Measurements from ENCODE around the gene KPNA5.
"Not testable (repeated sequence)": the region's sequence is repeated elsewhere in the genome, so short reads cannot be mapped to it uniquely, and the experiment has no call there.

KPNA5 gene

GRCh38 chr6:116714296-116714695, 33.3 kb downstream of the KPNA5 start:
- DNase-seq (ENCODE audit: insufficient read length), result no peak
- no peak for TF ChIP-seq TAF1 (IDR thresholded peaks at IDR 0.05; ENCODE audit: borderline replicate concordance, low read depth, low read length)
- no peak for TF ChIP-seq POLR2A (IDR thresholded peaks at IDR 0.05; ENCODE audit: low read depth, low read length)
- TF ChIP-seq POLR2AphosphoS5 (IDR thresholded peaks at IDR 0.05; ENCODE audit: low read depth, low read length), result no peak
- FAIRE-seq, result no peak

- no peak for FAIRE-seq
- no peak for TF ChIP-seq TAF1 (IDR thresholded peaks at IDR 0.05; ENCODE audit: borderline replicate concordance, low read depth, low read length)
- TF ChIP-seq POLR2AphosphoS5 (IDR thresholded peaks at IDR 0.05; ENCODE audit: low read depth, low read length), result no peak
- no peak for TF ChIP-seq POLR2A (IDR thresholded peaks at IDR 0.05; ENCODE audit: low read depth, low read length)
- no peak for DNase-seq (ENCODE audit: insufficient read length)
Observed at GRCh38 chr6:116714761-116715160, 33.8 kb downstream of the KPNA5 start.

- DNase-seq (ENCODE audit: insufficient read length) (no peak), FAIRE-seq (no peak)
- TF ChIP-seq POLR2AphosphoS5 (IDR thresholded peaks at IDR 0.05; ENCODE audit: low read depth, low read length) (no peak), POLR2A (IDR thresholded peaks at IDR 0.05; ENCODE audit: low read depth, low read length) (no peak), TAF1 (IDR thresholded peaks at IDR 0.05; ENCODE audit: borderline replicate concordance, low read depth, low read length) (no peak)
Observed at GRCh38 chr6:116726947-116727346, 45.9 kb downstream of the KPNA5 start.

- TF ChIP-seq TAF1 (IDR thresholded peaks at IDR 0.05; ENCODE audit: borderline replicate concordance, low read depth, low read length), result no peak
- no peak for TF ChIP-seq POLR2A (IDR thresholded peaks at IDR 0.05; ENCODE audit: low read depth, low read length)
- TF ChIP-seq POLR2AphosphoS5 (IDR thresholded peaks at IDR 0.05; ENCODE audit: low read depth, low read length), result no peak
- no peak for FAIRE-seq
- DNase-seq (ENCODE audit: insufficient read length), result no peak
Observed at GRCh38 chr6:116730513-116730912, 49.5 kb downstream of the KPNA5 start.

GRCh38 chr6:116737004-116737403, 56.0 kb downstream of the KPNA5 start:
- FAIRE-seq, result no peak

GRCh38 chr6:116740486-116740885, 59.5 kb downstream of the KPNA5 start:
- not testable (repeated sequence) for FAIRE-seq; DNase-seq (ENCODE audit: insufficient read length)

More at GRCh38 chr6:116737004-116737403, 56.0 kb downstream of the KPNA5 start:
- no peak for DNase-seq (ENCODE audit: insufficient read length)
- TF ChIP-seq POLR2A (IDR thresholded peaks at IDR 0.05; ENCODE audit: low read depth, low read length) (no peak), TAF1 (IDR thresholded peaks at IDR 0.05; ENCODE audit: borderline replicate concordance, low read depth, low read length) (no peak), POLR2AphosphoS5 (IDR thresholded peaks at IDR 0.05; ENCODE audit: low read depth, low read length) (no peak)

- TF ChIP-seq POLR2AphosphoS5 (IDR thresholded peaks at IDR 0.05; ENCODE audit: low read depth, low read length) (no peak), TAF1 (IDR thresholded peaks at IDR 0.05; ENCODE audit: borderline replicate concordance, low read depth, low read length) (no peak), POLR2A (IDR thresholded peaks at IDR 0.05; ENCODE audit: low read depth, low read length) (no peak)
- no peak for FAIRE-seq
Observed at GRCh38 chr6:116741571-116741970, 60.6 kb downstream of the KPNA5 start.

GRCh38 chr6:116745176-116745575, 64.2 kb downstream of the KPNA5 start:
- DNase-seq (ENCODE audit: insufficient read length), result no peak
- TF ChIP-seq POLR2A (IDR thresholded peaks at IDR 0.05; ENCODE audit: low read depth, low read length) (no peak), POLR2AphosphoS5 (IDR thresholded peaks at IDR 0.05; ENCODE audit: low read depth, low read length) (no peak), TAF1 (IDR thresholded peaks at IDR 0.05; ENCODE audit: borderline replicate concordance, low read depth, low read length) (no peak)
- no peak for FAIRE-seq

More at GRCh38 chr6:116741571-116741970, 60.6 kb downstream of the KPNA5 start:
- DNase-seq (ENCODE audit: insufficient read length), result no peak

GRCh38 chr6:116761779-116762178, 80.8 kb downstream of the KPNA5 start:
- no peak for TF ChIP-seq POLR2AphosphoS5 (IDR thresholded peaks at IDR 0.05; ENCODE audit: low read depth, low read length)
- TF ChIP-seq POLR2A (IDR thresholded peaks at IDR 0.05; ENCODE audit: low read depth, low read length), result no peak
- TF ChIP-seq TAF1 (IDR thresholded peaks at IDR 0.05; ENCODE audit: borderline replicate concordance, low read depth, low read length), result no peak
- no peak for FAIRE-seq
- no peak for DNase-seq (ENCODE audit: insufficient read length)

GRCh38 chr6:116762235-116762634, 81.2 kb downstream of the KPNA5 start:
- DNase-seq (ENCODE audit: insufficient read length), result no peak
- TF ChIP-seq POLR2AphosphoS5 (IDR thresholded peaks at IDR 0.05; ENCODE audit: low read depth, low read length) (no peak), POLR2A (IDR thresholded peaks at IDR 0.05; ENCODE audit: low read depth, low read length) (no peak), TAF1 (IDR thresholded peaks at IDR 0.05; ENCODE audit: borderline replicate concordance, low read depth, low read length) (no peak)
- FAIRE-seq, result no peak

- no peak for TF ChIP-seq POLR2A (IDR thresholded peaks at IDR 0.05; ENCODE audit: low read depth, low read length)
- TF ChIP-seq TAF1 (IDR thresholded peaks at IDR 0.05; ENCODE audit: borderline replicate concordance, low read depth, low read length), result no peak
- TF ChIP-seq POLR2AphosphoS5 (IDR thresholded peaks at IDR 0.05; ENCODE audit: low read depth, low read length), result no peak
- DNase-seq (ENCODE audit: insufficient read length) (no peak), FAIRE-seq (no peak)
Observed at GRCh38 chr6:116763048-116763447, 82.0 kb downstream of the KPNA5 start.

GRCh38 chr6:116763906-116764628, 83.1 kb downstream of the KPNA5 start:
- no peak for FAIRE-seq
- no peak for DNase-seq (ENCODE audit: insufficient read length)
- TF ChIP-seq TAF1 (IDR thresholded peaks at IDR 0.05; ENCODE audit: borderline replicate concordance, low read depth, low read length) (no peak), POLR2AphosphoS5 (IDR thresholded peaks at IDR 0.05; ENCODE audit: low read depth, low read length) (no peak), POLR2A (IDR thresholded peaks at IDR 0.05; ENCODE audit: low read depth, low read length) (no peak)
